HepG2 (cell line): ENCODE results near the gene TAB3. TPM values are rescaled to one million over a fixed set of nuclear protein-coding genes. Genes with fewer than 3 reads are reported as not detected.

Source experiments
- ATAC-seq: fragments of 200-7000 bp; cut with Tn5 transposase; 3 replicates; pipeline ENCODE4 v1.9.1; 2020; ENCODE audit warnings: mild to moderate bottlenecking, moderate library complexity
- BruUV-seq: library from RNA; stranded (reverse); fragments of 400-500 nt; replicated peaks from 2 replicates; lab custom pipeline; 2021; lab: Mats Ljungman, UMichigan
- CTCF ChIA-PET: fragments of 300-600 bp; formaldehyde crosslinking; extraction: SDS; loops from one replicate; lab custom pipeline; 2021; ENCODE audit warnings: low total read pairs, inconsistent platforms, low intra/inter-chr PET ratio; lab: Yijun Ruan, JAX
- POLR2A ChIA-PET: fragments of 350-600 bp; sonication (Branson Sonifier 250); formaldehyde crosslinking; loops from one replicate; lab custom pipeline; 2020; ENCODE audit warnings: antibody characterized with exemption, inconsistent platforms; lab: Yijun Ruan, JAX
- DNase-seq: peaks from one replicate; pipeline ENCODE4 v3.0.0-alpha.2; 2015; ENCODE audit warnings: low spot score
- FAIRE-seq: peaks from 3 replicates; lab custom pipeline; 2011; peaks lifted over from hg19 to GRCh38; lab: Jason Lieb, UNC
- H2AFZ ChIP-seq: one replicate; pipeline ENCODE4 v1.6.1; 2011; ENCODE audit warnings: low read length, inconsistent platforms
- H3K27ac ChIP-seq: fragments of 300-600 bp; 3 replicates; pipeline ENCODE4 v1.8.0; 2011; ENCODE audit warnings: mixed run types, mild to moderate bottlenecking, mixed read lengths, low read length, inconsistent platforms; ENCODE audit not compliant: insufficient read depth; ENCODE audit errors: extremely low read length
- H3K27me3 ChIP-seq, 2 experiments: fragments of 200-600 bp in 1 of 2; 2 replicates in 1 of 2; 3 replicates in 1 of 2; pipeline versions ENCODE4 v1.6.0 to v1.8.0; 2011; ENCODE audit warnings: low read length in 2 of 2, mild to moderate bottlenecking in 2 of 2, moderate library complexity in 2 of 2, inconsistent platforms in 1 of 2; ENCODE audit not compliant: insufficient read depth in 2 of 2, control insufficient read depth in 1 of 2
- H3K36me3 ChIP-seq, 2 experiments: fragments of 200-600 bp in 1 of 2; replicated peaks in 1 of 2; 2 replicates in 1 of 2; 3 replicates in 1 of 2; pipeline versions ENCODE4 v1.5.1 to v1.8.0; 2011; ENCODE audit warnings: low read length in 2 of 2, inconsistent platforms in 1 of 2; ENCODE audit not compliant: insufficient read depth in 2 of 2, control insufficient read depth in 1 of 2
- H3K4me1 ChIP-seq: 2 replicates; pipeline ENCODE4 v1.5.1; 2012; ENCODE audit warnings: low read length, inconsistent platforms; ENCODE audit not compliant: insufficient read depth
- H3K4me2 ChIP-seq: 2 replicates; pipeline ENCODE4 v1.6.0; 2011; ENCODE audit warnings: low read depth, low read length, inconsistent platforms
- H3K4me3 ChIP-seq, 3 experiments: fragments of 200-600 bp in 1 of 3; sonication (generic), shearing (Covaris generic) in 1 of 3; replicated peaks in 1 of 3; 2 replicates each; pipeline ENCODE4 v1.5.1; 2011 to 2016; ENCODE audit warnings: low read length in 3 of 3, inconsistent platforms in 2 of 3, low read depth in 2 of 3, mild to moderate bottlenecking in 2 of 3, control low read depth in 1 of 3, mixed read lengths in 1 of 3; ENCODE audit not compliant: insufficient read depth in 1 of 3
- H3K79me2 ChIP-seq: one replicate; pipeline ENCODE4 v1.6.1; 2011; ENCODE audit warnings: low read length, inconsistent platforms; ENCODE audit not compliant: insufficient read depth
- H3K9ac ChIP-seq: 2 replicates; pipeline ENCODE4 v1.6.0; 2011; ENCODE audit warnings: mild to moderate bottlenecking, low read depth, low read length, inconsistent platforms; ENCODE audit not compliant: insufficient read depth
- H3K9me3 ChIP-seq: 2 replicates; pipeline ENCODE4 v1.5.1; 2012; ENCODE audit warnings: mild to moderate bottlenecking, low read length
- H4K20me1 ChIP-seq: 2 replicates; pipeline ENCODE4 v1.6.0; 2011; ENCODE audit warnings: inconsistent platforms, mild to moderate bottlenecking, low read length, moderate library complexity; ENCODE audit not compliant: insufficient read depth
- ATF7-NPFF ChIP-seq: sonication (generic); formaldehyde crosslinking; IDR thresholded peaks from 2 replicates; pipeline ENCODE4 v1.8.1; 2023; ENCODE audit warnings: mild to moderate bottlenecking, low read depth, missing genetic modification reagents, moderate library complexity
- ATM ChIP-seq: fragments of 450-650 bp; IDR thresholded peaks from 2 replicates; pipeline ENCODE4 v1.7.1; 2017; ENCODE audit warnings: mild to moderate bottlenecking, borderline replicate concordance
- CBX2 ChIP-seq, 2 experiments: fragments of 200-600 bp in 1 of 2; sonication (generic); formaldehyde crosslinking in 1 of 2; IDR thresholded peaks; 2 replicates each; pipeline versions ENCODE4 v1.7.0 to v1.8.1; 2018 to 2022; ENCODE audit warnings: low read depth in 2 of 2, low read length in 1 of 2, mild to moderate bottlenecking in 1 of 2, missing genetic modification reagents in 1 of 2
- GZF1 ChIP-seq: sonication (generic); formaldehyde crosslinking; IDR thresholded peaks from 2 replicates; pipeline ENCODE4 v1.5.1; 2020; ENCODE audit warnings: mild to moderate bottlenecking, missing genetic modification reagents
- HHEX ChIP-seq: IDR thresholded peaks from 2 replicates; pipeline ENCODE4 v1.6.1; 2016; ENCODE audit warnings: control low read depth
- MEIS2 ChIP-seq: sonication (generic); formaldehyde crosslinking; IDR thresholded peaks from 2 replicates; pipeline ENCODE4 v1.9.0; 2021; ENCODE audit warnings: mild to moderate bottlenecking, missing genetic modification reagents
- NR0B2 ChIP-seq: sonication (generic); formaldehyde crosslinking; IDR thresholded peaks from 2 replicates; pipeline ENCODE4 v1.4.0; 2020; ENCODE audit warnings: mild to moderate bottlenecking, missing genetic modification reagents
- POLR2G ChIP-seq: fragments of 200-400 bp; formaldehyde crosslinking; IDR thresholded peaks from 2 replicates; pipeline ENCODE4 v1.6.1; 2018; ENCODE audit warnings: mild to moderate bottlenecking, low read depth, low read length, moderate library complexity
- PPARG ChIP-seq: conservative IDR thresholded peaks from 2 replicates; pipeline ENCODE4 v1.6.1; 2016; ENCODE audit warnings: missing biosample characterization, missing genetic modification reagents
- ZNF263 ChIP-seq: sonication (generic); formaldehyde crosslinking; IDR thresholded peaks from 2 replicates; pipeline ENCODE4 v1.4.0; 2020; ENCODE audit warnings: missing genetic modification reagents
- ZNF382 ChIP-seq: sonication (generic); formaldehyde crosslinking; IDR thresholded peaks from 2 replicates; pipeline ENCODE4 v1.5.0; 2020; ENCODE audit warnings: missing genetic modification reagents, mild to moderate bottlenecking, borderline replicate concordance
- ZSCAN31 ChIP-seq: sonication (generic); formaldehyde crosslinking; IDR thresholded peaks from 2 replicates; pipeline ENCODE4 v1.5.0; 2020; ENCODE audit warnings: low read depth, mild to moderate bottlenecking, missing genetic modification reagents
- WGBS: methylation state at CpG from one replicate; pipeline ENCODE4 v1.1.6; 2017; ENCODE audit warnings: low lambda C conversion rate; 5-methylcytosine and 5-hydroxymethylcytosine counted together
- in situ Hi-C: cut with HindIII; loops from 2 replicates; pipeline ENCODE4 v1.10.0; 2017; ENCODE audit warnings: low pct_unique_long_range_greater_than_20kb; ENCODE audit not compliant: extremely low pct_ligation_motif_present
- intact Hi-C: fragments of 100-400 bp; cut with micrococcal nuclease; formaldehyde crosslinking; loops from one replicate; pipeline ENCODE4 v1.10.0; 2022; ENCODE audit not compliant: unreplicated experiment
- polyA plus RNA-seq, 8 experiments: library from polyadenylated mRNA; depleted of rRNA in 3 of 8; stranded (reverse) in 7 of 8; unstranded in 1 of 8; fragments of >200 nt; fragmentation: Illumina TruSeq in 4 of 8; extraction: Trizol in 4 of 8; gene quantifications; 2 replicates each; pipeline versions ENCODE4 v1.2.1 to v1.2.3, GENCODE V29; 2011 to 2016; ENCODE audit warnings: low read depth in 4 of 8, missing spikeins in 1 of 8, mixed read lengths in 1 of 8; ENCODE audit not compliant: insufficient read depth in 1 of 8
- total RNA-seq, 5 experiments: library from RNA; depleted of rRNA; stranded (reverse); fragments of >200 nt; fragmentation: Illumina TruSeq; extraction: Trizol; gene quantifications; 2 replicates each; pipeline ENCODE4 v1.2.3, GENCODE V29; 2016; ENCODE audit warnings: low read depth in 1 of 5
- TF ChIP-seq, protein P1 (sequence below): sonication (generic); formaldehyde crosslinking; IDR thresholded peaks from 2 replicates; pipeline ENCODE4 v1.4.0; 2020; ENCODE audit warnings: missing genetic modification reagents
- TF ChIP-seq, protein P2 (sequence below): sonication (generic); formaldehyde crosslinking; IDR thresholded peaks from 2 replicates; pipeline ENCODE4 v1.8.1; 2023; ENCODE audit warnings: mild to moderate bottlenecking, missing genetic modification reagents

The TAB3 gene
- total and polyA plus RNA-seq, 2 of the 13 experiments (the other 11 are each of a cell fraction or from before 2014, with no cell fraction given), result 27.2 to 59.8 TPM

DNA sequence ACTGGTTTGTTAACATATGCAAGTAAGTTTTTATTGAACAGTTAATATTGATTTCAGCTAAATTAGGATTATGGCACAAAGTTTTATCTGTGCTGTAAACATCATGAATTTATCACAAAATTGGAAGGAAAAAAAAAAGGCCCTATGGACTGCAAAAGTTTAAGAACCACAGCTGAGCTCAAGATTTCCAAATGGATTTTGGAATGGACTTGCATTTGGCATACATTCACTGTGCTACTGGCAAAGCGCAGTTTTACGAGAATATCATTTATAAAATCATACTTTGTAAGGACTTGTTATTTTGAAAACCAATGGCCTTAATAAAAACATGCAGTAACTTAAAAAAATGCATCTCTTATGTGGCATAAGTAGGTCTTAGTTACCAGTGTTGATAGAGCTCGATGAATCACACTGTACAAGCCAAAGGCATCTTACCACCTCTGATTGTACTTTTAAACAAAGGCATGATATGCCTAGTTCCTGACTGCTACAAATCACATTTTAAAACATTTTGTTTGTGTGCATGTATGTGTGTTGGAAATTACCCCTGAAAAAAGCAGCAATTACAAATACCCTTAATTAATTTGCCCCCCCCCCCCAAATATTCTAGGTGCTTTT is 58.6 kb downstream of the TAB3 start:
- in situ Hi-C loops, result no loop called here
- Histone ChIP-seq H3K9ac (no peak overlapping the region), H3K4me3 (no peak overlapping the region), H3K36me3 (peaks cover 1 to 5% of the 10 kb centered on the region in 2 experiments; a peak in 3 of 5 replicates), H3K4me2 (no peak overlapping the region), H3K9me3 (no peaks in the 10 kb centered on the region), H3K79me2 (no peaks in the 10 kb centered on the region), H4K20me1 (no peaks in the 10 kb centered on the region), H3K27ac (no peak overlapping the region), H3K27me3 (no peaks in the 10 kb centered on the region), H3K4me1 (peaks cover 29% of the 10 kb centered on the region), H2AFZ (no peak overlapping the region)
- DNase-seq (no peak), ATAC-seq (no peak), FAIRE-seq (no peak)
- ChIA-PET POLR2A (no interaction called here), CTCF (no interaction called here)
- no peak for TF ChIP-seq PPARG (CRISPR knock-in tag)
- TF ChIP-seq MEIS2 (CRISPR knock-in tag), result no peak
- TF ChIP-seq, protein P1, sequence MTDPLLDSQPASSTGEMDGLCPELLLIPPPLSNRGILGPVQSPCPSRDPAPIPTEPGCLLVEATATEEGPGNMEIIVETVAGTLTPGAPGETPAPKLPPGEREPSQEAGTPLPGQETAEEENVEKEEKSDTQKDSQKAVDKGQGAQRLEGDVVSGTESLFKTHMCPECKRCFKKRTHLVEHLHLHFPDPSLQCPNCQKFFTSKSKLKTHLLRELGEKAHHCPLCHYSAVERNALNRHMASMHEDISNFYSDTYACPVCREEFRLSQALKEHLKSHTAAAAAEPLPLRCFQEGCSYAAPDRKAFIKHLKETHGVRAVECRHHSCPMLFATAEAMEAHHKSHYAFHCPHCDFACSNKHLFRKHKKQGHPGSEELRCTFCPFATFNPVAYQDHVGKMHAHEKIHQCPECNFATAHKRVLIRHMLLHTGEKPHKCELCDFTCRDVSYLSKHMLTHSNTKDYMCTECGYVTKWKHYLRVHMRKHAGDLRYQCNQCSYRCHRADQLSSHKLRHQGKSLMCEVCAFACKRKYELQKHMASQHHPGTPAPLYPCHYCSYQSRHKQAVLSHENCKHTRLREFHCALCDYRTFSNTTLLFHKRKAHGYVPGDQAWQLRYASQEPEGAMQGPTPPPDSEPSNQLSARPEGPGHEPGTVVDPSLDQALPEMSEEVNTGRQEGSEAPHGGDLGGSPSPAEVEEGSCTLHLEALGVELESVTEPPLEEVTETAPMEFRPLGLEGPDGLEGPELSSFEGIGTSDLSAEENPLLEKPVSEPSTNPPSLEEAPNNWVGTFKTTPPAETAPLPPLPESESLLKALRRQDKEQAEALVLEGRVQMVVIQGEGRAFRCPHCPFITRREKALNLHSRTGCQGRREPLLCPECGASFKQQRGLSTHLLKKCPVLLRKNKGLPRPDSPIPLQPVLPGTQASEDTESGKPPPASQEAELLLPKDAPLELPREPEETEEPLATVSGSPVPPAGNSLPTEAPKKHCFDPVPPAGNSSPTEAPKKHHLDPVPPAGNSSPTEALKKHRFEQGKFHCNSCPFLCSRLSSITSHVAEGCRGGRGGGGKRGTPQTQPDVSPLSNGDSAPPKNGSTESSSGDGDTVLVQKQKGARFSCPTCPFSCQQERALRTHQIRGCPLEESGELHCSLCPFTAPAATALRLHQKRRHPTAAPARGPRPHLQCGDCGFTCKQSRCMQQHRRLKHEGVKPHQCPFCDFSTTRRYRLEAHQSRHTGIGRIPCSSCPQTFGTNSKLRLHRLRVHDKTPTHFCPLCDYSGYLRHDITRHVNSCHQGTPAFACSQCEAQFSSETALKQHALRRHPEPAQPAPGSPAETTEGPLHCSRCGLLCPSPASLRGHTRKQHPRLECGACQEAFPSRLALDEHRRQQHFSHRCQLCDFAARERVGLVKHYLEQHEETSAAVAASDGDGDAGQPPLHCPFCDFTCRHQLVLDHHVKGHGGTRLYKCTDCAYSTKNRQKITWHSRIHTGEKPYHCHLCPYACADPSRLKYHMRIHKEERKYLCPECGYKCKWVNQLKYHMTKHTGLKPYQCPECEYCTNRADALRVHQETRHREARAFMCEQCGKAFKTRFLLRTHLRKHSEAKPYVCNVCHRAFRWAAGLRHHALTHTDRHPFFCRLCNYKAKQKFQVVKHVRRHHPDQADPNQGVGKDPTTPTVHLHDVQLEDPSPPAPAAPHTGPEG (CRISPR knock-in tag), result no peak
- no peak for TF ChIP-seq ZNF382
- TF ChIP-seq NR0B2 (CRISPR knock-in tag), result no peak
- TF ChIP-seq, protein P2, sequence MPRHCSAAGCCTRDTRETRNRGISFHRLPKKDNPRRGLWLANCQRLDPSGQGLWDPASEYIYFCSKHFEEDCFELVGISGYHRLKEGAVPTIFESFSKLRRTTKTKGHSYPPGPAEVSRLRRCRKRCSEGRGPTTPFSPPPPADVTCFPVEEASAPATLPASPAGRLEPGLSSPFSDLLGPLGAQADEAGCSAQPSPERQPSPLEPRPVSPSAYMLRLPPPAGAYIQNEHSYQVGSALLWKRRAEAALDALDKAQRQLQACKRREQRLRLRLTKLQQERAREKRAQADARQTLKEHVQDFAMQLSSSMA (CRISPR knock-in tag), result no peak
- no peak for TF ChIP-seq ATM
- no peak for TF ChIP-seq ATF7-NPFF (CRISPR knock-in tag)
- TF ChIP-seq ZNF263 (CRISPR knock-in tag), result no peak
- no peak for TF ChIP-seq POLR2G
- no peak for TF ChIP-seq GZF1 (CRISPR knock-in tag)
- TF ChIP-seq CBX2 (IDR thresholded peaks at IDR 0.05; ENCODE audit: low read depth, low read length), result no peak
- TF ChIP-seq CBX2 (CRISPR knock-in tag; IDR thresholded peaks at IDR 0.05; ENCODE audit: low read depth), result no peak
- TF ChIP-seq ZSCAN31 (CRISPR knock-in tag), result no peak
- TF ChIP-seq HHEX (CRISPR knock-in tag), result no peak
- intact Hi-C loops, result no loop called here
- BruUV-seq, result no TSS peak
- 100% methylated on average over 3 of the region's 3 CpGs for WGBS
